Endothelial cell of umbilical vein (primary cell): Measurements from ENCODE around the gene OSBPL10. TPM values are rescaled to one million over a fixed set of nuclear protein-coding genes. Genes with fewer than 3 reads are reported as not detected.
A peak's percentile ranks its signal among the peaks of the same experiment; 100 is the strongest.

Experiments
- BruUV-seq: library from RNA; stranded (reverse); fragments of 400-500 nt; replicated peaks from 2 replicates; lab custom pipeline; 2021; lab: Mats Ljungman, UMichigan
- CTCF ChIA-PET: fragments of 300-600, 350-600 bp; sonication (Branson Sonifier 250); formaldehyde crosslinking; loops from one replicate; lab custom pipeline; 2021; ENCODE audit warnings: antibody characterized with exemption, inconsistent platforms; lab: Charles Lee
- POLR2A ChIA-PET: fragments of 300-600, 350-600 bp; sonication (Branson Sonifier 250); formaldehyde crosslinking; loops from one replicate; lab custom pipeline; 2021; ENCODE audit warnings: antibody characterized with exemption, inconsistent platforms; lab: Charles Lee
- DNase-seq: peaks from one replicate; pipeline ENCODE4 v3.0.0-alpha.2; 2011; ENCODE audit warnings: low read depth, low spot score
- FAIRE-seq: peaks from 2 replicates; lab custom pipeline; 2011; peaks lifted over from hg19 to GRCh38; lab: Jason Lieb, UNC
- H2AFZ ChIP-seq: 2 replicates; pipeline ENCODE4 v1.6.0; 2012; ENCODE audit warnings: low read depth, low read length, control low read depth, inconsistent platforms
- H3K27ac ChIP-seq: 2 replicates; pipeline ENCODE4 v1.5.1; 2011; ENCODE audit warnings: low read depth, mild to moderate bottlenecking, control low read depth, low read length, moderate library complexity; ENCODE audit not compliant: insufficient read depth
- H3K27me3 ChIP-seq, 2 experiments: 2 replicates each; pipeline versions ENCODE4 v1.6.0 to v1.6.1; 2011; ENCODE audit warnings: low read length in 2 of 2, mixed read lengths in 1 of 2; ENCODE audit not compliant: control insufficient read depth in 2 of 2, insufficient read depth in 2 of 2
- H3K36me3 ChIP-seq, 2 experiments: 2 replicates in 1 of 2; 3 replicates in 1 of 2; pipeline ENCODE4 v1.5.1; 2011; ENCODE audit warnings: low read length in 2 of 2, mild to moderate bottlenecking in 1 of 2, moderate library complexity in 1 of 2; ENCODE audit not compliant: control insufficient read depth in 2 of 2, insufficient read depth in 2 of 2; ENCODE audit errors: extremely low read depth in 1 of 2
- H3K4me1 ChIP-seq: 3 replicates; pipeline ENCODE4 v1.5.1; 2011; ENCODE audit warnings: mild to moderate bottlenecking, low read length; ENCODE audit not compliant: control insufficient read depth, insufficient read depth; ENCODE audit errors: extremely low read depth
- H3K4me2 ChIP-seq: 2 replicates; pipeline ENCODE4 v1.6.1; 2011; ENCODE audit warnings: low read length, control low read depth, mixed read lengths; ENCODE audit not compliant: insufficient read depth
- H3K4me3 ChIP-seq, 3 experiments: fragments of 200-600 bp in 1 of 3; sonication (generic), shearing (Covaris generic) in 1 of 3; replicated peaks in 1 of 3; 2 replicates each; pipeline ENCODE4 v1.5.1; 2011 to 2016; ENCODE audit warnings: control low read depth in 3 of 3, low read length in 3 of 3, mild to moderate bottlenecking in 2 of 3, inconsistent platforms in 1 of 3, low read depth in 1 of 3, moderate library complexity in 1 of 3; ENCODE audit not compliant: insufficient read depth in 1 of 3
- H3K79me2 ChIP-seq: 2 replicates; pipeline ENCODE4 v1.6.0; 2012; ENCODE audit warnings: low read length, inconsistent platforms; ENCODE audit not compliant: control insufficient read depth, insufficient read depth
- H3K9ac ChIP-seq: replicated peaks from 2 replicates; pipeline ENCODE3; 2011; ENCODE audit warnings: low read length, control low read depth; ENCODE audit not compliant: insufficient read depth; ENCODE audit errors: extremely low read depth
- H3K9me1 ChIP-seq: replicated peaks from 3 replicates; pipeline ENCODE4 v1.6.0; 2011; ENCODE audit warnings: mild to moderate bottlenecking, low read length; ENCODE audit not compliant: control insufficient read depth, insufficient read depth; ENCODE audit errors: extremely low read depth
- H3K9me3 ChIP-seq: replicated peaks from 2 replicates; pipeline ENCODE4 v1.5.1; 2012; ENCODE audit warnings: low read length, inconsistent platforms; ENCODE audit not compliant: control insufficient read depth, insufficient read depth
- H4K20me1 ChIP-seq: replicated peaks from 2 replicates; pipeline ENCODE3; 2011; ENCODE audit warnings: mild to moderate bottlenecking, low read length; ENCODE audit not compliant: control insufficient read depth, insufficient read depth; ENCODE audit errors: extremely low read depth
- EZH2 ChIP-seq: IDR thresholded peaks from 2 replicates; pipeline ENCODE4 v1.6.1; 2012; ENCODE audit warnings: borderline replicate concordance, low read depth, mild to moderate bottlenecking, moderate library complexity, low read length, inconsistent platforms; ENCODE audit not compliant: severe bottlenecking
- FOS ChIP-seq: IDR thresholded peaks from 2 replicates; pipeline ENCODE4 v1.6.1; 2011; ENCODE audit warnings: mild to moderate bottlenecking, low read length, moderate library complexity, borderline replicate concordance; ENCODE audit not compliant: insufficient read depth
- POLR2AphosphoS5 ChIP-seq: IDR thresholded peaks from 2 replicates; pipeline ENCODE4 v1.6.1; 2012; ENCODE audit warnings: low read depth, mild to moderate bottlenecking, control low read depth, low read length, moderate library complexity; ENCODE audit not compliant: insufficient read depth
- dilution Hi-C: fragments of 300-500 bp; cut with MboI; formaldehyde crosslinking; loops from one replicate; pipeline ENCODE4 v1.15.0; 2019; ENCODE audit warnings: low sequenced_read_pairs; ENCODE audit not compliant: extremely low pct_ligation_motif_present
- intact Hi-C: fragments of 100-400 bp; cut with micrococcal nuclease; formaldehyde crosslinking; loops from one replicate; pipeline ENCODE4 v1.10.0; 2022
- polyA plus RNA-seq, 4 experiments: library from polyadenylated mRNA; depleted of rRNA in 3 of 4; stranded (reverse) in 3 of 4; unstranded in 1 of 4; fragments of >200 nt; gene quantifications; 2 replicates each; pipeline versions ENCODE4 v1.2.1 to v1.2.3, GENCODE V29; 2011 to 2012; ENCODE audit warnings: missing spikeins in 1 of 4
- total RNA-seq: library from RNA; stranded (reverse); gene quantifications from 2 replicates; pipeline ENCODE4 v1.2.3, GENCODE V29; 2021

OSBPL10 gene
- total and polyA plus RNA-seq, 2 donors (not counting 3 experiments of a cell fraction or from before 2014, with no cell fraction given), result 10.8 to 47.6 TPM

- no peak for DNase-seq
- H3K27ac ChIP-seq, result peak overlapping the region; percentile 65
Measured at GRCh38 chr3:31704156-31704555, 276.9 kb downstream of the OSBPL10 start.

GRCh38 chr3:31701286-31701685 lies 279.8 kb downstream of the OSBPL10 start:
- H3K9ac ChIP-seq, result no peak overlapping the region
- H4K20me1 ChIP-seq, result no peaks in the 10 kb centered on the region
- FAIRE-seq (no peak), DNase-seq (no peak)
- dilution Hi-C loops, result no loop called here
- no peaks in the 10 kb centered on the region for H3K9me3 ChIP-seq
- CTCF ChIA-PET, result no interaction called here
- H2AFZ ChIP-seq, result no peak overlapping the region
- H3K4me1 ChIP-seq, result peaks cover 22% of the 10 kb centered on the region
- intact Hi-C loops, result no loop called here
- H3K27ac ChIP-seq, result no peak overlapping the region
- POLR2A ChIA-PET, result no interaction called here
- no peak overlapping the region for H3K4me2 ChIP-seq
- H3K27me3 ChIP-seq, result no peaks in the 10 kb centered on the region
- H3K36me3 ChIP-seq, result no peaks in the 10 kb centered on the region
- TF ChIP-seq EZH2, result no peak
- no peaks in the 10 kb centered on the region for H3K9me1 ChIP-seq
- no peak overlapping the region for H3K4me3 ChIP-seq
- BruUV-seq, result no TSS peak
- H3K79me2 ChIP-seq, result no peaks in the 10 kb centered on the region

More at GRCh38 chr3:31704156-31704555, 276.9 kb downstream of the OSBPL10 start:
- H3K4me2 ChIP-seq, result peak overlapping the region; percentile 39
- no peak for TF ChIP-seq FOS
- no peak for TF ChIP-seq POLR2AphosphoS5
- no peaks in the 10 kb centered on the region for H4K20me1 ChIP-seq
- H3K36me3 ChIP-seq, result no peaks in the 10 kb centered on the region
- intact Hi-C loops (no loop called here), dilution Hi-C loops (no loop called here)
- no peak for FAIRE-seq
- ChIA-PET POLR2A (no interaction called here), CTCF (interaction anchor here (0.9 to 1.4 kb wide), 5 partner anchors 9 to 61 kb away, joined by 3 to 5 read pairs (median 3); no protein-coding TSS in a partner anchor)
- no peak overlapping the region for H2AFZ ChIP-seq
- H3K9me3 ChIP-seq, result no peaks in the 10 kb centered on the region
- H3K79me2 ChIP-seq, result no peaks in the 10 kb centered on the region
- H3K9me1 ChIP-seq, result no peaks in the 10 kb centered on the region
- H3K27me3 ChIP-seq, result no peaks in the 10 kb centered on the region
- H3K4me1 ChIP-seq, result peaks cover 22% of the 10 kb centered on the region
- H3K9ac ChIP-seq, result no peak overlapping the region
- H3K4me3 ChIP-seq, result no peak overlapping the region
- BruUV-seq, result no TSS peak
